WI38 (cell line): Measurements from ENCODE around the gene HDAC4.

Experiments
- H3K4me3 ChIP-seq: 2 replicates; pipeline ENCODE4 v1.5.1; 2011; ENCODE audit warnings: low read depth, mild to moderate bottlenecking, control low read depth, low read length
- CTCF ChIP-seq: IDR thresholded peaks from 2 replicates; pipeline ENCODE4 v1.5.1; 2012; ENCODE audit warnings: low read depth, mild to moderate bottlenecking, control low read depth, low read length

The HDAC4 gene

GRCh38 chr2:239005586-239005985, 395.2 kb downstream of the HDAC4 start:
- no peak overlapping the region for H3K4me3 ChIP-seq
- no peak for TF ChIP-seq CTCF

DNA sequence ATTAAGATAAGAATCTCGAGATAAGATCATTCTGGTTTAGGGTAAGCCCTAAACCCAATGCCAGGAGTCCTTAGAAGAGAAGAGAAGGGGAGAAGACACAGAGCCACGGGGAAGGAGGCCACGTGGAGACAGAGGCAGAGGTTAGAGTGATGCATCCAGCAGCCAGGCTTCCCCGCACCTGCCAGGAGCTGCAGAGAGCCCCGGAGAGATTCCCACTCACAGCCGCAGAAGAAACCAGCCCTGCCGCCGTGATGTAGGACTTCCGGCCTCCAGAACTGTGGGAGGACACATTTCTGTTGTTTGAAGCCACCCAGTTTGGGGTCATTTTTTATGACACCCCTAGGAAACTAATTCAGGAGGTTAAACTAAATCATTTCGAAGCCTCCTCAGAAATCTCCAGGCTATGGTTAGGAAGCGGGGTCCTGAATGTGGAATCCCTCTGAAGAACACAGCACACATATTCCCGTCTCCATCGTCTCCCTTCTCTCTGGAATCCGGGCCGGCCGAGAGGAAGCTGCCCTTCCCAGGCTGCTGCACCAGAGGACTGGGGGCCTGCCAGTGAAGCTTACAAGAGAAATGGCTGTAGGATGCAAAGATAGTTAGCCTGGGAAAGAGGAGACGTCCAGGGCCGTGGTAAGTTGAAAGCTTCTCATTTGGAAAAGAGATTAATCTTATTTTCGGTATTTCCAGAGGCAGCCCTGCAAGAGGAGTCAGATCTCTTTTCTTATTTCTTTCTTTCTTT, 396.4 kb downstream of the HDAC4 start:
- no peak overlapping the region for H3K4me3 ChIP-seq
- no peak for TF ChIP-seq CTCF

GRCh38 chr2:239003624-239004273, 397.1 kb downstream of the HDAC4 start:
- no peak overlapping the region for H3K4me3 ChIP-seq
- TF ChIP-seq CTCF: no peak

DNA sequence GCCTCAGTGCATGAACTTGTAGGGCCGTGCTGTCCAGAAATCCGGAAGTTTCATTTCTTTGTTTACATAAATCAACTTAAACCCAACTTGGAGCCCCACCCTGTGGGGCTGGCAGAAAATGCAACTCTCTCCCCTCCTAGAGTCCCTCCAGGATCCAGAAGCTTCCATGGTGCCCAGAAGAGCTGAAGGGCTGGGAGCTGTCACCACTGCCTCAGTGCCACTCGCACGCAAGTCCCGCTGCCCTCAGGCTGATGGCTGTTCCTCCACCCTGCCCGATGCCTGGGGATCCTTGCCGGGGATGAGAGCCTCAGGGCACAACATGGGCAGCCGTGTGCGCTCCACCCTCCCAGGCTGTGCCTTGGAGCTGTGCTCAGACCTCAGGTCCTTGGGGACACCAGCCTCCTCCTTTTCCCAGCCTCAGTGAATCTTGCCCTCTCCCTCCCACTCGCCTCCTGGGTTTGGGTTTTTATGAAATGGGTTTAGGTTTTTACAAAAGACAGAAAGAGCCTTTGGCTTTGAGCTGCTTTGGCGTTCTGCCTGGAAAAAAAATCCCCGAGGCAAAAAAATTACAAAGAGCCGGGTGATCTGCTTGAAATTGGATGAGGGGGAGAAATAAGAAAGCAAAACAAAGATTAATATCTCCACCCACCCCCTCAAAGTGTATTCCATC, 397.7 kb downstream of the HDAC4 start:
- H3K4me3 ChIP-seq: no peak overlapping the region
- TF ChIP-seq CTCF: peak; percentile 34; the same call in 1 of the 2 replicates

- no peak overlapping the region for H3K4me3 ChIP-seq
- TF ChIP-seq CTCF: no peak
Measured at GRCh38 chr2:239002591-239002953, 398.2 kb downstream of the HDAC4 start.

DNA sequence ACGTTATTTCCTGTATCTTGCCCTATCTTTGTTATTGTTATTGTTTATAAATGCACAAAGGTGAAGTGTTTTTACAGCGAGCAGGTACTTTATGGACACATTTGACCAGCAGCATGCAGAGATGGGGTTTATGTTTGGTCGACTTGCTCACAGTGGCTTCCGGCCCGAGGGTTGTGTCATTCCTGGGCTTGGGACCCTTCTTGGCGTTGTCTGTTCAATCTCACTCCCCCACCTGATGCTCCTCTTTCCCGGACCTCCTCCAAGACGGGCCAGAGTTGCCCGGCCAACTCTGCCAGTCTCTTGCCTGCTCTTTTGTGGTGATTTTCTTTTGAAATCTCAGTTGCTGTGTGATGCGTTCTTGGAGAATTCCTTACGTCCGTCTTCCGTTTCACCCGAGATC, 399.0 kb downstream of the HDAC4 start:
- no peak overlapping the region for H3K4me3 ChIP-seq
- TF ChIP-seq CTCF: no peak
